Mammary epithelial cell (primary cell): ENCODE measurements around the gene KRTAP5-1.

ENCODE experiments used
- CTCF ChIP-seq, 2 donors: IDR thresholded peaks in 1 of 2; conservative IDR thresholded peaks in 1 of 2; 2 replicates each; pipeline ENCODE4 v1.5.1; 2011 to 2012; ENCODE audit warnings: inconsistent platforms in 2 of 2, low read length in 2 of 2, mild to moderate bottlenecking in 2 of 2, control low read depth in 1 of 2, low read depth in 1 of 2; ENCODE audit not compliant: insufficient read depth in 1 of 2; ENCODE audit errors: extremely low read depth in 1 of 2
- EZH2 ChIP-seq: IDR thresholded peaks from 2 replicates; pipeline ENCODE4 v1.6.1; 2012; ENCODE audit warnings: low read length, inconsistent platforms, borderline replicate concordance

- TF ChIP-seq CTCF (conservative IDR thresholded peaks at IDR 0.05 in 1 of 2, IDR thresholded peaks at IDR 0.05 in 1 of 2; ENCODE audit: extremely low read depth in 1 of 2, insufficient read depth in 1 of 2, low read depth in 1 of 2, low read length in 2 of 2) (no peak), EZH2 (no peak)
Measured at GRCh38 chr11:1633864-1634263, 48.8 kb upstream of the KRTAP5-1 start.
